ENCODE results near the gene CCZ1B.
"Not testable (repeated sequence)": the region's sequence is repeated elsewhere in the genome, so short reads cannot be mapped to it uniquely, and the experiment has no call there.

Gene CCZ1B

DNA sequence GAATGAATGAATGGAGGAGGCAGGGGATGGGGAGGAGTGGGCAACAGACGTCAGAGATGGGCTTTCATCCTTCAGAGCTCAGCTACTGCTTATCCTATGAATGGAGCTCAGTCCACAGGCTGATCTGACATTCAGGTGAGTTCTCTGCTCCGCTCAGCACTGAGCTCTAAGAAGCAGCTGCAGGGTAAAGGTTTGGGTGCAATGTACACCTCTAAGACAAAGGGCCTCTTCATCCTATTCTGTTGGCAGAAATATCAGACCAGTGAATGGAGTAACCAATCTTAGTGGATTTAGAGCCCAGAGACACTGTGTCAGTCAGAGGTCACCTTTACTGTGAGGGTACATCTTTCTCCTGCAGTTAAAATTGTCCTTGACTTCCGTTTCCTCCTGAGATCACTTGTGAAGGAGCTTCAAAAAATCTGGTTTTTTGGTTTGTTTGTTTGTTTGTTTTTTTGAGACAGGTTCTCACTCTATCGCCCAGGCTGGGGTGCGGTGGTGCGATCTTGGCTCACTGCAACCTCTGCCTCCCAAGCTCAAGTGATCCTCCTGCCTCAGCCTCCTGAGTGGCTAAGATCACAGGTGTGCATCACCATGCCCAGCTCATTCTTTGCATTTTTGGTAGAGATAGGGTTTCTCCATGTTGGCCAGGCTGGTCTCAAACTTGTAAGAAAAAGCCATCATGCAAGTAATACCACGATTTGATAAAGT lies 5.1 kb upstream of the CCZ1B start:
- in situ Hi-C loops (cut with MboI; ENCODE audit: low sequenced_read_pairs): no loop called here

DNA sequence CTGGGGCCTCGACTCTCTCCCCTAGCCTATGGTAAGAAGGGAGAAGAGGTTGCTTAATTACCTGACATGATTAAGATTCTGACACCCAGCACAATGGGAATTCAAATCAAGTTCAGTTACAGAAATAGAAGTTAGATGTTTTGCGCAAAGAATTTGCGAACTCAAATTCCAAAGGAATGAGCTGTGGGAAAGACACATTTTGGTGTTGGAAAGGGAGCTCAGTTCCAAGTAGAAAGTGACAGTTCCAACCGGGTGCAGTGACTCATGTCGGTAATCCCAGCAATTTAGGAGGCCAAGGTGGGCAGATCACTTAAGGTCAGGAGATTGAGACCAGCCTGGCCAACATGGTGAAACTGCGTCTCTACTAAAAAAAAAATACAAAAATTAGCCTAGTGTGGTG lies 4.0 kb upstream of the CCZ1B start:
- in situ Hi-C loops (cut with MboI; ENCODE audit: low sequenced_read_pairs): not testable (repeated sequence)

- in situ Hi-C loops (cut with MboI; ENCODE audit: low sequenced_read_pairs): not testable (repeated sequence)
These were observed 3.5 kb upstream of the CCZ1B start for GRCh38 chr7:6829616-6830015.

- in situ Hi-C loops (cut with MboI; ENCODE audit: low sequenced_read_pairs): not testable (repeated sequence)
These were observed 1.1 kb upstream of the CCZ1B start for GRCh38 chr7:6827180-6827579.

- in situ Hi-C loops (cut with MboI; ENCODE audit: low sequenced_read_pairs): not testable (repeated sequence)
These were observed 594 bp downstream of the CCZ1B start for GRCh38 chr7:6825236-6826125.

- in situ Hi-C loops (cut with MboI; ENCODE audit: low sequenced_read_pairs): not testable (repeated sequence)
These were observed 4.5 kb downstream of the CCZ1B start for GRCh38 chr7:6821622-6822021.

DNA sequence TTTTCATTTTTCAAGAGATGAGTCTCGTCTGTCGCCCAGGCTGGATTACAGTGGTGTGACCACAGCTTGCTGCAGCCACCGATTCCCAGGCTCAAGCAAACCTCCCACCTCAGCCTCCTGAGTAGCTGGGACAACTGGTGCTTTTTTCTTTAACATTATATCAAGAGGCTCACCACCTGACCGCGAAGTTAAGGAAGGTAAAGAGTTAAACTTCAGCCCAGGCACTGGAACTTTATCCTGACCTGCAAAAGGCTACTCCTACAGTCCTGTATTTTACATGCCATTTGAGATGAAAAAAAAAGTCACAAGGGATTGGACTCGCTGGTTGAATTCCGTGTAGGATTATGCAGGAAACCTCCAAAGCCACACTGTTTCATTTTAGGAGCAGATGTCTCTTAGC lies 10.6 kb downstream of the CCZ1B start:
- in situ Hi-C loops (cut with MboI; ENCODE audit: low sequenced_read_pairs): not testable (repeated sequence)

DNA sequence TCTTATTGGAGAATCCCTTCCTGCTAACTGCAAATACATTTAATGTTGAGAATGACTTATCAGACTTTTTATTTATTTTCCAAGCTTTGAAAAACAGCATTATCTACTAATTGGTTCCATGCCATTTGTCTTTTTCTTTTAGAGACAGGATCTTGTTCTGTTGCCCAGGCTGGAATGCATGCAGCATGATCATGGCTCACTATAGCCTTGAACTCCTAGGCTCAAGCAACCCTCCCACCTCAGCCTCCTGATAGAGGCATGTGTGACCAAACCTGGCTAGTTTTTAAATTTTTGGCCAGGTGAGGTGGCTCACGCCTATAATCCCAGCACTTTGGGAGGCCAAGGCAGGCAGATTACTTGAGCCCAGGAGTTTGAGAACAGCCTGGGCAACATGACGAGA lies 13.1 kb downstream of the CCZ1B start:
- in situ Hi-C loops (cut with MboI; ENCODE audit: low sequenced_read_pairs): not testable (repeated sequence)

DNA sequence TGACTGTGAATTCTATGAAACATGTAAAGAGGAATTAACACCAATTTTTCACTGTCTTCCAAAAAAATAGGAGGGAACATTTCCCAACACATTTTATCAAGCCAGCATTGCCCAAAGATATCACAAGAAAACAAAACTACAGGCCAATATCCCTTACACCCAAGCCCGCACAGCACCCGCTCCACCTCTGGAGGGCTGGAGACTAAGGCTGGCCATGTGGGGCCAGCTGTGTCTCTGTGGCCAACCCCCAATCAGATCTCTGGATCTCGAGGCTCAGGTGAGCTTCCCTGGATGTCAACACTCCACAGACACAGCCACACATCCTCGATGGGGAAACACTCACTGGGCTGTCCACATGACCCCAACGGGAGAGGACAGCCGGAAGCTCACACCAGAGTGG lies 18.1 kb downstream of the CCZ1B start:
- in situ Hi-C loops (cut with MboI; ENCODE audit: low sequenced_read_pairs): not testable (repeated sequence)

- in situ Hi-C loops (cut with MboI; ENCODE audit: low sequenced_read_pairs): not testable (repeated sequence)
These were observed 18.6 kb downstream of the CCZ1B start for GRCh38 chr7:6807393-6807918.

DNA sequence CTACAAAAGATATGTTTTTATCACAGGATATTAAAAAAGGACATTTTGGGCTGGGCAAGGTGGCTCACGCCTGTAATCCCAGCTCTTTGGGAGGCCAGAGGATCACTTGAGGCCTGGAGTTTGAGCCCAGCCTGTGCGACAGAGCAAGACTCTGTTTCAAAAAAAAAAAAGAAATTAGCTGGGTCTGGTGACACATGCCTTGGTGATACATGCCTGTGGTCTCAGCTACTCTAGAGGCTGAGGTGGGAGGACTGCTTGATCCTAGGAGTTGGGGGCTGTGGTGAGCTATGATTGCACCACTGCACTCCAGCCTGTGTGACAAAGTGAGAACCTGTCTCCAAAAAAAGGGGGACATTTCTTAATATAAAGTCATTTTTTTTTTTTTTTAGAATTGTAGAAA lies 25.7 kb downstream of the CCZ1B start:
- in situ Hi-C loops (cut with MboI; ENCODE audit: low sequenced_read_pairs): not testable (repeated sequence)

- in situ Hi-C loops (cut with MboI; ENCODE audit: low sequenced_read_pairs): not testable (repeated sequence)
These were observed 26.2 kb downstream of the CCZ1B start for GRCh38 chr7:6799887-6800286.

DNA sequence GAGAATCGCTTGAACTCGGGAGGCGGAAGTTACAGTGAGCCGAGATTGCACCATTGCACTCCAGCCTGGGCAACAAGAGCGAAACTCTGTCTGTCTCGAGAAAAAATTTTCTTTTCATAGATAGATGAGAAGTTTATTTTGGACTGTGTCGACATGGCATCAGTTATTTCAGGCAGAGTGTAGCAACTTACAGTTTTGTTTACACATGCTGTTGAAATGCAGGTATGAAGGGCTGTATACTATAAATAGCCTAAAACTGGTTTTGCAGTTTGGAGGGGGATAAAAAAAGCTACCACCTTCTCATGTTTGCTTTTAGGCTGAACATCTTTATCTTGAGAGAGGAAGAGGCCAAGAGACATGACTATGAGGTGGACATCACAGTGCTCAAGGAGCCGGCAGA lies 28.0 kb downstream of the CCZ1B start:
- in situ Hi-C loops (cut with MboI; ENCODE audit: low sequenced_read_pairs): not testable (repeated sequence)

GRCh38 chr7:6797218-6797617 lies 28.9 kb downstream of the CCZ1B start:
- in situ Hi-C loops (cut with MboI; ENCODE audit: low sequenced_read_pairs): not testable (repeated sequence)

DNA sequence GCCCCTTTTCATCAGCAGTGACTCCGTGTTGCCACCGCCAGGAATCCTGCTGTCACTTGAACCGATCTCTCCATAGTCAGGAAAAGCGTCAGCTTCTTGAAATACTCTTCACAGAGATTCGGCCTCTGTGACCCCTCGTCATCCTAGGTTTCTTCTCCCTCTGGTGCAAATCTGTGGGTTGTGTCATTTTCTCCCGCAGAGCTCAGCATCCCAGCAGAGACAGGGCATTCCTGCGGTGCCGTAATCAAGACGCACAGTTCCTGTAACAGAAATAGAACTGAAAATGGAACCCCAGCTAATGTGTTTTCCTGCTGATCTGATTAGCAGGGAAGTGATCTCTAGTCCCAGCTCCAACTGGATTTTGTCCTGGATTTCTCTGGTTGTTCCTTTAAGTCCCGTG lies 31.8 kb downstream of the CCZ1B start:
- in situ Hi-C loops (cut with MboI; ENCODE audit: low sequenced_read_pairs): not testable (repeated sequence)

DNA sequence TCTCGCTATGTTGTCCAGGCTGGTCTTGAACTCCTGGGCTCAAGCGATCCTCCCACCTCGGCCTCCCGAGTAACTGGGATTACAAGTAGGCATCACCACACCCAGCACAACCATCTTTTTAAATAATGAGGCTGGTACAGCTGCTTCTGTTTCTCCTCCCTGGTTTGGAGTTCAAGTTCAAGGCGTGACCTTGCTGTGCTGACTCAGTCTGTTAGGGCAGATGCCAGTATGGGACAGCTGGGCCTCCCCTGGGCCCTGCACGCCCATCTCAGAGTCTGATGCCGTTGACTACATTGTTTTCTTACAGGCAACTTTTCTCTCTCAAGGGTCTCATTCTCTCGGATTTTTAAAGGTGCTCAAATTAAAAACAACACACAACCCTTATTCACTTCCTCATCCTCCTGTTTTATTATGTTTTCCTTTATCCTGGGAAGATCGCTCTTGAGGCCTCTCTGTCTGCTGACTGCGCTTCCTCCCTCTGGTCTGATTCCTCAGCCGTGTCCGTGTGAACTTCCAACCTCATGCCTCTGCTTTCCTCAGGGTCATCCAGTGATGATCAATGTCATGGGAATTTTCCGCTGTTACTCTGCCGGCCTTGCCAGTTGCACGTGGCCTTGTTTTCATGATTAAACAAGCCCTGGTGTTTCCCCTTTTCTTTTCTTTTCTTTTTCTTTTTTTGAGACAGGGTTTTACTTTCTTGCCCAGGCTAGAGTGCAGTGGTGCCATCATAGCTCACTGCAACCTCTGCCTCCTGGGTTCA lies 33.8 kb downstream of the CCZ1B start:
- in situ Hi-C loops (cut with MboI; ENCODE audit: low sequenced_read_pairs): not testable (repeated sequence)

- in situ Hi-C loops (cut with MboI; ENCODE audit: low sequenced_read_pairs): not testable (repeated sequence)
These were observed 36.7 kb downstream of the CCZ1B start for GRCh38 chr7:6789353-6789752.

DNA sequence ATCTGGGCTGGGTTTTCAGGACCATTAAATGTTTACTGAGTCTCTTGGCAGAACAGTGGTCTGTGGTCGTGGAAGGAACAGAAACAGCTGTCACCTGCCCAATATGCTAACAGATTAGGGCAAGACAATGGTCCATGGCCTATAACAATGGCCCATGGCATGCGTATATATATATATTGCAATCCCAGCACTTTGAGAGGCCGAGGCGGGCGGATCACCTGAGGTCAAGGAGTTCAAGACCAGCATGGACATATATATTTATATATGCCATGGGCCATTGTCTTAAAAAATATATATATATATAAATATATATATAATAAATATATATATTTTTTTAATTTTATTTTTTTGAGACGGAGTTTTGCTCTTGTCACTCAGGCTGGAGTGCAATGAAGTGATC lies 44.5 kb downstream of the CCZ1B start:
- in situ Hi-C loops (cut with MboI; ENCODE audit: low sequenced_read_pairs): not testable (repeated sequence)

DNA sequence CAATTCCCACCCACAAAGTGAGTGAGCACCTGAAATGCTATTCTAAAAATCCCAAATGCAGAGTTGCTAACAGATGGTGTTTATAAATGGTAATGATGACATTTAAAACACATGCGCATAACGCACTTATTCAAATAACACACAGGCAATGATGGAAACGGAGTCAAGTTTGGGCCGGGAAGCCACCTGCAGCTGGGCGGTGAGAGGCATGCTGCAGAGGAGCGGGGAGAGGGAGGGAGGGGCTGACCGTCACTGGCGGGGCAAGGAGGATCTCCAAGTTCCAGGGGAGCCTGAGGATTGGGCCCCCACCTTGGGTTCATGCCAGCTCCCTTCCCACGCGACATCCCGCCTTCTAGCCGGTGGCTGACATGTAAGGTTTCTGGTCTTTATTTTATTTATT lies 64.9 kb downstream of the CCZ1B start:
- in situ Hi-C loops (cut with MboI; ENCODE audit: low sequenced_read_pairs): not testable (repeated sequence)

GRCh38 chr7:6753964-6754363 lies 72.1 kb downstream of the CCZ1B start, which contains the start of gene RSPH10B2:
TSS of gene RSPH10B2 (plus strand) at chr7:6754103. CDS start at chr7:6757678, 3,575 bp downstream.
- in situ Hi-C loops (cut with MboI; ENCODE audit: low sequenced_read_pairs): not testable (repeated sequence)

DNA sequence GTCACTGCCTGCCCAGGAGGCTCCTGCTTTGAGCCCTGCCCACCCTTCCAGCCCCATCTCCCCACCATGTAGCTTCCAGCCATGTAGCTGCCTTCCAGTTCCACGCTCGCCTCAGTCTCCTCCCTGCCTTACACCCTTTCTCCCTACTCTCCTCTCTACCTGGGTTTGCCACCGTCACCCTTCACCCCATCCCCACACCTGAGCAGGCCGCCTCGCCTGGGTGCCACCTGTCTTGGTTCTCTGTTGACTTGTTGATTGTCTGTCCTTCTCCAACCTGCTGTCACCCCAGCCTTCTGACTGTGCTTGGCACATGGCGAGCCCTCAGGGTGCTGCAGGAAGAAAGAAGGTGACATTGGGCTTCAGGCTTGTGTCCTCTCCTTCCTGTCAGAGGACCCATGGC lies 75.9 kb downstream of the CCZ1B start:
- in situ Hi-C loops (cut with MboI; ENCODE audit: low sequenced_read_pairs): not testable (repeated sequence)
